Mucosa of descending colon (tissue), 3 donors: ENCODE measurements around the gene ETV3L. TPM values are rescaled to one million over a fixed set of nuclear protein-coding genes. Genes with fewer than 3 reads are reported as not detected.
"Not testable (repeated sequence)": the region's sequence is repeated elsewhere in the genome, so short reads cannot be mapped to it uniquely, and the experiment has no call there.

ENCODE experiments used
- ATAC-seq: fragments of 200-7000 bp; cut with Tn5 transposase; one replicate; pipeline ENCODE4 v1.9.1; 2020; ENCODE audit warnings: mild to moderate bottlenecking, moderate library complexity
- DNase-seq, 3 donors: peaks; one replicate each; pipeline ENCODE4 v3.0.0-alpha.2; 2020
- H3K36me3 ChIP-seq: fragments of 200-600 bp; one replicate; pipeline ENCODE4 v1.8.0; 2021; ENCODE audit warnings: low read depth, mild to moderate bottlenecking
- H3K4me1 ChIP-seq: fragments of 200-600 bp; one replicate; pipeline ENCODE4 v1.8.0; 2021; ENCODE audit warnings: low read depth, mild to moderate bottlenecking
- H3K4me3 ChIP-seq: fragments of 200-600 bp; one replicate; pipeline ENCODE4 v1.8.0; 2021; ENCODE audit warnings: mild to moderate bottlenecking
- H3K9me3 ChIP-seq: fragments of 200-600 bp; one replicate; pipeline ENCODE4 v1.8.0; 2021; ENCODE audit warnings: mild to moderate bottlenecking
- intact Hi-C, 2 donors: fragments of 100-400 bp; cut with DNase I in 1 of 2; cut with micrococcal nuclease in 1 of 2; formaldehyde crosslinking; loops; one replicate each; pipeline versions ENCODE4 v1.11.0 to v1.11.1; 2022; cut with DNase I, micrococcal nuclease
- total RNA-seq, 3 donors: library from RNA; stranded (reverse); fragmentation: NEBNext Ultra II Directional in 2 of 3; extraction: Animal tissue kit (Norgen Biotek cat#: 25700) in 2 of 3; gene quantifications; one replicate each; pipeline versions ENCODE4 v1.2.1 to v1.2.4, GENCODE V29; 2021 to 2023
- TF ChIP-seq, protein P1 (sequence below): fragments of 200-600 bp; IDR thresholded peaks from one replicate; pipeline ENCODE4 v1.8.0; 2022; ENCODE audit warnings: antibody characterized with exemption, mild to moderate bottlenecking
- donor health status: DM: no; HTN: no; CAD: no; lungs with moderate emphysema.
- donor health status: DM: no; HTN: no; CAD: no.
- donor health status: DM: no; HTN: yes; CAD: no.

Gene ETV3L
- total RNA-seq, 3 donors from 2014 or later, result not detected

DNA sequence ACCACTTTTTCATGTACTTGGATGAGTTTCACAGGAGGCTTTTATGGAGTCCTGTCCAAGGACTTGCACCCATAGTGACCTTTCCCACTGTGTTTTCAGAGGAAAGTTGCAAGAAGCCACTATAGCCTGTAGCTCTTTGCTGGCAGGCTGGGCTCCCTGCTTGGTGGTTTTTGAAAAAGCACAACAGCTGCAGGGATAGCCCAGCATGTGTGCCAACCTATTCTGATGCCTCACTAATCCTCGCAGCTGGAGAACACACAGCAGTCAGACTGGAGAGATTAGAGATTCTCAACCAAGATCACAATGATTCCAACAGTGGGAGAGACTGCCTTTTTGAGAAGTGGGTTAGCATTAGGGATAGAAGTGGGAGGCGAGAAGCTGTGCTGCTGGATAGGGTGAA is 30.0 kb downstream of the ETV3L start:
- no peak overlapping the region for H3K4me3 ChIP-seq
- intact Hi-C loops, result no loop called here
- H3K9me3 ChIP-seq, result no peaks in the 10 kb centered on the region
- TF ChIP-seq, protein P1, sequence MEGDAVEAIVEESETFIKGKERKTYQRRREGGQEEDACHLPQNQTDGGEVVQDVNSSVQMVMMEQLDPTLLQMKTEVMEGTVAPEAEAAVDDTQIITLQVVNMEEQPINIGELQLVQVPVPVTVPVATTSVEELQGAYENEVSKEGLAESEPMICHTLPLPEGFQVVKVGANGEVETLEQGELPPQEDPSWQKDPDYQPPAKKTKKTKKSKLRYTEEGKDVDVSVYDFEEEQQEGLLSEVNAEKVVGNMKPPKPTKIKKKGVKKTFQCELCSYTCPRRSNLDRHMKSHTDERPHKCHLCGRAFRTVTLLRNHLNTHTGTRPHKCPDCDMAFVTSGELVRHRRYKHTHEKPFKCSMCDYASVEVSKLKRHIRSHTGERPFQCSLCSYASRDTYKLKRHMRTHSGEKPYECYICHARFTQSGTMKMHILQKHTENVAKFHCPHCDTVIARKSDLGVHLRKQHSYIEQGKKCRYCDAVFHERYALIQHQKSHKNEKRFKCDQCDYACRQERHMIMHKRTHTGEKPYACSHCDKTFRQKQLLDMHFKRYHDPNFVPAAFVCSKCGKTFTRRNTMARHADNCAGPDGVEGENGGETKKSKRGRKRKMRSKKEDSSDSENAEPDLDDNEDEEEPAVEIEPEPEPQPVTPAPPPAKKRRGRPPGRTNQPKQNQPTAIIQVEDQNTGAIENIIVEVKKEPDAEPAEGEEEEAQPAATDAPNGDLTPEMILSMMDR, result no peak
- ATAC-seq, result no peak
- DNase-seq, result no peak
- H3K36me3 ChIP-seq, result no peaks in the 10 kb centered on the region
- H3K4me1 ChIP-seq, result peaks cover 6% of the 10 kb centered on the region

DNA sequence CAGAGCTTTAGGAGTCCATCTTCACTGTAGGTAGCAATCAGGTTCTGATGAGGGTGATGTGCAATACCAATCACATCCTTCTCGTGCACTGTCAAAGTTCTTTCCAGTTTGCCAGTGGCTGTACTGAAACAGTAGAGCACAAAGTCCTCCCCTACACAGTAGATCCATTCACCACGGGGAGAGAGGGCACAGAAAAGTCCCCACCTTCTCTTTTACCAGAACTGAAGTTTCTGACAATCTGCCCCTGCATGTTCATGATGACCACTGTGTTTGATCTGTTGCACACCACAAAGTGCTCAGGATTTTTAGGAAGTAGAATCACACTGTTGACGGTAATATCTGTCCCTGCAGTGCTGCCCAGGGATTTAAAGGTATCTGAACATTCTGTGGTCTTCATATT is 40.4 kb downstream of the ETV3L start:
- intact Hi-C loops, H3K9me3 ChIP-seq, ATAC-seq, H3K4me3 ChIP-seq, H3K4me1 ChIP-seq, H3K36me3 ChIP-seq, DNase-seq: not testable (repeated sequence)

DNA sequence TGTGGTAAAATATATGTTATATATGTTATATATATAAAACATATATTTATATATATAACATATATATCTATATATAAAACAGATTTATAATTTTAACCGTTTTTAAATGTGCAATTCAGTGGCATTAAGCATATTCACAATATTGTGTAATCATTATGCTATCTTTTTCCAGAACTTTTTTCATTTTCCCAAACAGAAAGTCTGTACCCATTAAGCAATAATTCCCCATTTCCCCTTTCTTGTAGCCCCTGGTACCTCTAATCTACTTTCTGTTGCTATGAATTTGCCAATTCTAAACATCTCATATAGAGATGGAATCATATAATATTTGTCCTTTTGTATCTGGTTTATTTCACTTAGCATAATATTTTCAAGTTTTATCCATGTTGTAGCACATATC is 43.3 kb downstream of the ETV3L start:
- DNase-seq, result no peak
- no peak overlapping the region for H3K4me3 ChIP-seq
- intact Hi-C loops, result no loop called here
- peaks cover 4% of the 10 kb centered on the region for H3K9me3 ChIP-seq
- TF ChIP-seq, protein P1, result no peak
- no peaks in the 10 kb centered on the region for H3K4me1 ChIP-seq
- H3K36me3 ChIP-seq, result no peaks in the 10 kb centered on the region
- no peak for ATAC-seq

DNA sequence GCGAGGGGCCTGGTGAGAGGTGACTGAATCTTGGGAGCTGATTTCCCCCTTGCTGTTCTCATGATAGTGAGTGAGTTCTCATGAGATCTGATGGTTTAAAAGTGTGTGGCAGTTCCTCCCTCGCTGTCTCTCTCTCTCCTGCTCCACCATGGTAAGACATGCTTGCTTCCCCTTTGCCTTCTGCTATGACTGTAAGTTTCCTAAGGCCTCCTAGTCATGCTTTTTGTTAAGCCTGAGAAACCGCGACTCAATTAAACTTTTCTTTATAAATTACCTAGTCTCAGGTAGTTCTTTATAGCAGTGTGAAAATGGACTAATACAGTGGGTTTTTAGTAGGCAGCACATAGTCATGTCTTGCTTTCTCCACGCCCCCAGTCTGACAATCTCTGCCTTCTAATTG is 43.9 kb downstream of the ETV3L start:
- H3K36me3 ChIP-seq, H3K4me3 ChIP-seq, H3K9me3 ChIP-seq, intact Hi-C loops, ATAC-seq, DNase-seq, H3K4me1 ChIP-seq: not testable (repeated sequence)

DNA sequence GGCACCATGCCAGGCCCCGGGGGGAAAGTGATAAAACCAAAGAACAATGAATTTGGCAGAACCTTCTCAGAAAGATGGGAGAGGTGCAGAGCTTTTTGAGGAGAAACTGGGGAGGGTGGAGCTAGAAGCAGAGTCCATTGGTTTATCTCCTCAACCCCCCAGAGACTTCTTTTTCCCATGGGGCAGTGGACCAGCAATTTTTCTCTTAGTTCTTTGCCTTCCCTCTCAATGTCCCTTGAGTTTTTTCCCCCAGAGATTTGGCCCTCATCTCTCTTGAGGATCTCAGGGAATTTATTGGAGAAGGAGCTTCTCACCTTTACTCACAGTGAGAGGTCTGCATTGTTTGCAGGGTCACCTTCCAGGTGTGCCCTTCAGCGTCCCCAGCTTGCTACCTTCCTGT is 48.8 kb downstream of the ETV3L start:
- TF ChIP-seq, protein P1, result no peak
- Histone ChIP-seq H3K9me3 (no peaks in the 10 kb centered on the region), H3K36me3 (no peaks in the 10 kb centered on the region), H3K4me1 (no peaks in the 10 kb centered on the region), H3K4me3 (no peak overlapping the region)
- ATAC-seq, result no peak
- intact Hi-C loops, result no loop called here
- no peak for DNase-seq

DNA sequence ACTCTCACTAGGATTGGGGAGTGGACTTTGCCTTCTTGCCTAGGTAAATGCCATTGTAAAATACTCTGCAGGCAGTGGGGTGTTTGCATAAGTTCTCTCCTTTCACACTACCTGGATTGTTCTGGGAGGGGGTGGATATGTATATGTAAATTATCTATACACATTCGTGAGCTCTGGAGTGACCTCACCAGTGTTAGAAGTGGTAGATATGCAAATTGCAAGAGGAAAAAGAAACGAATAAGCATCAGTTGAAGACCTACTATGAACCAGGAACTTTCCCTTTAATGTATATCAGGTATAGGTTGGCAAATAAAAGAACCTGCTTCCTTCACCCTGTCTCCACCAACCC is 52.6 kb downstream of the ETV3L start:
- Histone ChIP-seq H3K4me1 (peaks cover 30% of the 10 kb centered on the region), H3K4me3 (no peak overlapping the region), H3K9me3 (no peaks in the 10 kb centered on the region), H3K36me3 (no peaks in the 10 kb centered on the region)
- intact Hi-C loops, result no loop called here
- ATAC-seq (peak; percentile 52), DNase-seq (no peak)
- TF ChIP-seq, protein P1, result no peak
